Panc1 (cell line): Measurements from ENCODE around the gene LDHB. TPM values are rescaled to one million over a fixed set of nuclear protein-coding genes. Genes with fewer than 3 reads are reported as not detected.
"Not testable (repeated sequence)": the region's sequence is repeated elsewhere in the genome, so short reads cannot be mapped to it uniquely, and the experiment has no call there.

Source experiments
- ATAC-seq: fragments of 200-7000 bp; cut with Tn5 transposase; 2 replicates; pipeline ENCODE4 v1.9.1; 2020; ENCODE audit warnings: mild to moderate bottlenecking, moderate library complexity
- BruUV-seq: library from RNA; stranded (reverse); fragments of 400-500 nt; replicated peaks from 2 replicates; lab custom pipeline; 2021; lab: Mats Ljungman, UMichigan
- CTCF ChIA-PET: fragments of 300-600 bp; sonication (Branson Sonifier 250); formaldehyde crosslinking; loops from one replicate; lab custom pipeline; 2022; ENCODE audit warnings: antibody characterized with exemption; lab: Charles Lee
- POLR2A ChIA-PET: fragments of 300-600 bp; sonication (Branson Sonifier 250); formaldehyde crosslinking; loops from one replicate; lab custom pipeline; 2022; ENCODE audit warnings: antibody characterized with exemption; lab: Charles Lee
- DNase-seq: peaks from one replicate; pipeline ENCODE4 v3.0.0-alpha.2; 2010; ENCODE audit warnings: low read depth, low spot score
- H3K27ac ChIP-seq: 2 replicates; pipeline ENCODE4 v1.5.1; 2011; ENCODE audit warnings: mild to moderate bottlenecking, low read length, inconsistent platforms
- H3K27me3 ChIP-seq: fragments of 200-500 bp; sonication (Bioruptor generic); 2 replicates; pipeline ENCODE4 v1.6.0; 2014; ENCODE audit warnings: low read length, inconsistent platforms; ENCODE audit not compliant: control insufficient read depth, insufficient read depth
- H3K36me3 ChIP-seq: fragments of 200-500 bp; sonication (Bioruptor generic); 2 replicates; pipeline ENCODE4 v1.5.1; 2014; ENCODE audit warnings: inconsistent platforms, mild to moderate bottlenecking, low read length, moderate library complexity; ENCODE audit not compliant: control insufficient read depth, insufficient read depth
- H3K4me1 ChIP-seq: 2 replicates; pipeline ENCODE4 v1.5.1; 2011; ENCODE audit warnings: inconsistent platforms, mild to moderate bottlenecking, low read length, moderate library complexity; ENCODE audit not compliant: control insufficient read depth, insufficient read depth
- H3K4me3 ChIP-seq, 2 experiments: 2 replicates each; pipeline ENCODE4 v1.5.1; 2011 to 2012; ENCODE audit warnings: low read depth in 2 of 2, low read length in 2 of 2, mild to moderate bottlenecking in 2 of 2, inconsistent platforms in 1 of 2, moderate library complexity in 1 of 2
- H3K9me3 ChIP-seq: fragments of 200-500 bp; sonication (Bioruptor generic); 2 replicates; pipeline ENCODE4 v1.5.1; 2014; ENCODE audit warnings: low read depth, mild to moderate bottlenecking, inconsistent platforms, low read length, moderate library complexity; ENCODE audit not compliant: control insufficient read depth, insufficient read depth
- CTCF ChIP-seq: fragments of 450-650 bp; IDR thresholded peaks from 2 replicates; pipeline ENCODE4 v1.5.1; 2017; ENCODE audit warnings: mild to moderate bottlenecking
- POLR2AphosphoS5 ChIP-seq: IDR thresholded peaks from 2 replicates; pipeline ENCODE4 v1.6.1; 2012; ENCODE audit warnings: mild to moderate bottlenecking, low read depth, low read length, moderate library complexity
- REST ChIP-seq, 2 experiments: IDR thresholded peaks; 2 replicates each; pipeline ENCODE4 v1.6.1; 2011 to 2012; ENCODE audit warnings: low read depth in 2 of 2, control low read depth in 1 of 2, low read length in 1 of 2, mild to moderate bottlenecking in 1 of 2, moderate library complexity in 1 of 2; ENCODE audit not compliant: insufficient read depth in 1 of 2
- SIN3A ChIP-seq: IDR thresholded peaks from 2 replicates; pipeline ENCODE4 v1.6.1; 2012; ENCODE audit warnings: low read depth, mild to moderate bottlenecking, low read length, moderate library complexity, borderline replicate concordance; ENCODE audit not compliant: insufficient read depth
- TCF7L2 ChIP-seq: IDR thresholded peaks from 2 replicates; pipeline ENCODE4 v1.6.1; 2011; ENCODE audit warnings: mild to moderate bottlenecking, low read depth, low read length, inconsistent platforms
- in situ Hi-C: cut with HindIII; loops from 2 replicates; pipeline ENCODE4 v1.10.0; 2016; ENCODE audit warnings: low sequenced_read_pairs, low pct_unique_long_range_greater_than_20kb
- intact Hi-C: fragments of 100-400 bp; cut with micrococcal nuclease; formaldehyde crosslinking; loops from one replicate; pipeline ENCODE4 v1.10.0; 2022; ENCODE audit not compliant: unreplicated experiment
- total RNA-seq: library from RNA; stranded (reverse); gene quantifications from one replicate; pipeline ENCODE4 v1.2.1, GENCODE V29; 2021; ENCODE audit not compliant: unreplicated experiment

LDHB gene
- total RNA-seq, 1 experiment from 2014 or later = 552 TPM

GRCh38 chr12:21662122-21662792 lies 4.6 kb upstream of the LDHB start:
- H3K4me3 ChIP-seq = no peak overlapping the region
- H3K9me3 ChIP-seq = no peaks in the 10 kb centered on the region
- no peaks in the 10 kb centered on the region for H3K27me3 ChIP-seq
- H3K36me3 ChIP-seq = no peaks in the 10 kb centered on the region; the same call in 1 of the 2 replicates
- H3K27ac ChIP-seq = no peak overlapping the region
- no peaks in the 10 kb centered on the region for H3K4me1 ChIP-seq
- ChIA-PET POLR2A (no interaction called here), CTCF (no interaction called here)
- ATAC-seq (no peak), DNase-seq (no peak)
- in situ Hi-C loops (no loop called here), intact Hi-C loops (no loop called here)
- BruUV-seq = no TSS peak
- TF ChIP-seq TCF7L2 = no peak
- TF ChIP-seq SIN3A = no peak
- TF ChIP-seq POLR2AphosphoS5 = no peak
- TF ChIP-seq REST (IDR thresholded peaks at IDR 0.05; ENCODE audit: insufficient read depth in 1 of 2, low read depth in 2 of 2, low read length in 1 of 2) = no peak
- TF ChIP-seq CTCF = no peak

GRCh38 chr12:21661396-21662093 lies 3.9 kb upstream of the LDHB start:
- H3K4me3 ChIP-seq, ATAC-seq, POLR2A ChIA-PET, H3K27ac ChIP-seq, H3K36me3 ChIP-seq, intact Hi-C loops, H3K27me3 ChIP-seq, DNase-seq, H3K4me1 ChIP-seq, BruUV-seq, H3K9me3 ChIP-seq, in situ Hi-C loops, CTCF ChIA-PET: not testable (repeated sequence)

- H3K4me3 ChIP-seq = no peak overlapping the region
- H3K4me1 ChIP-seq = peaks cover 4% of the 10 kb centered on the region; the same call in 1 of the 2 replicates
- ATAC-seq = no peak
- ChIA-PET CTCF (no interaction called here), POLR2A (no interaction called here)
- no peaks in the 10 kb centered on the region for H3K27me3 ChIP-seq
- no peak overlapping the region for H3K27ac ChIP-seq
- H3K36me3 ChIP-seq = peaks cover 11% of the 10 kb centered on the region
- intact Hi-C loops = no loop called here
- in situ Hi-C loops = no loop called here
- H3K9me3 ChIP-seq = no peaks in the 10 kb centered on the region
- no TSS peak for BruUV-seq
- DNase-seq = no peak
- TF ChIP-seq REST (IDR thresholded peaks at IDR 0.05; ENCODE audit: insufficient read depth in 1 of 2, low read depth in 2 of 2, low read length in 1 of 2) = no peak
- no peak for TF ChIP-seq TCF7L2
- TF ChIP-seq CTCF = no peak
- TF ChIP-seq SIN3A = no peak
- no peak for TF ChIP-seq POLR2AphosphoS5
Observed at GRCh38 chr12:21659383-21659782, 1.7 kb upstream of the LDHB start.
